ENCODE results near the gene ATG16L2. TPM values are rescaled to one million over a fixed set of nuclear protein-coding genes. Genes with fewer than 3 reads are reported as not detected.
A peak's percentile ranks its signal among the peaks of the same experiment; 100 is the strongest.
"Not testable (repeated sequence)": the region's sequence is repeated elsewhere in the genome, so short reads cannot be mapped to it uniquely, and the experiment has no call there.

Gene ATG16L2
- total and polyA plus RNA-seq, 4 donors = 4.7 to 17.8 (median 7.4) TPM

GRCh38 chr11:72808331-72808798 lies 5.8 kb upstream of the ATG16L2 start:
- no peak overlapping the region for H3K4me3 ChIP-seq (ENCODE audit: low read depth in 1 of 3, low read length in 3 of 3)
- WGBS = 95% methylated on average over 4 of the region's 4 CpGs
- no peaks in the 10 kb centered on the region for H3K36me3 ChIP-seq (ENCODE audit: control insufficient read depth in 4 of 4, insufficient read depth in 3 of 4, low read depth in 1 of 4, low read length in 3 of 4)
- no peak for TF ChIP-seq FOXA2 (IDR thresholded peaks at IDR 0.05)
- TF ChIP-seq, protein P1, sequence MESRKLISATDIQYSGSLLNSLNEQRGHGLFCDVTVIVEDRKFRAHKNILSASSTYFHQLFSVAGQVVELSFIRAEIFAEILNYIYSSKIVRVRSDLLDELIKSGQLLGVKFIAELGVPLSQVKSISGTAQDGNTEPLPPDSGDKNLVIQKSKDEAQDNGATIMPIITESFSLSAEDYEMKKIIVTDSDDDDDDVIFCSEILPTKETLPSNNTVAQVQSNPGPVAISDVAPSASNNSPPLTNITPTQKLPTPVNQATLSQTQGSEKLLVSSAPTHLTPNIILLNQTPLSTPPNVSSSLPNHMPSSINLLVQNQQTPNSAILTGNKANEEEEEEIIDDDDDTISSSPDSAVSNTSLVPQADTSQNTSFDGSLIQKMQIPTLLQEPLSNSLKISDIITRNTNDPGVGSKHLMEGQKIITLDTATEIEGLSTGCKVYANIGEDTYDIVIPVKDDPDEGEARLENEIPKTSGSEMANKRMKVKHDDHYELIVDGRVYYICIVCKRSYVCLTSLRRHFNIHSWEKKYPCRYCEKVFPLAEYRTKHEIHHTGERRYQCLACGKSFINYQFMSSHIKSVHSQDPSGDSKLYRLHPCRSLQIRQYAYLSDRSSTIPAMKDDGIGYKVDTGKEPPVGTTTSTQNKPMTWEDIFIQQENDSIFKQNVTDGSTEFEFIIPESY (IDR thresholded peaks at IDR 0.05) = no peak
- TF ChIP-seq NR2F2 (IDR thresholded peaks at IDR 0.05) = no peak
- no peak for TF ChIP-seq YY1 (IDR thresholded peaks at IDR 0.05)
- no peak for TF ChIP-seq GABPA (IDR thresholded peaks at IDR 0.05 in 1 of 2, conservative IDR thresholded peaks at IDR 0.05 in 1 of 2)
- no peak for TF ChIP-seq EGR1 (IDR thresholded peaks at IDR 0.05; ENCODE audit: low read depth in 2 of 2)
- TF ChIP-seq MAX (IDR thresholded peaks at IDR 0.05) = no peak
- no peak for TF ChIP-seq TAF1 (conservative IDR thresholded peaks at IDR 0.05)
- no peak for TF ChIP-seq FOXA1 (IDR thresholded peaks at IDR 0.05)
- TF ChIP-seq SP1 (IDR thresholded peaks at IDR 0.05) = no peak
- no peak for TF ChIP-seq CTCF (IDR thresholded peaks at IDR 0.05; ENCODE audit: low read depth, low read length, missing input control)
- no peak for TF ChIP-seq RAD21 (IDR thresholded peaks at IDR 0.05)
- TF ChIP-seq, protein P2, sequence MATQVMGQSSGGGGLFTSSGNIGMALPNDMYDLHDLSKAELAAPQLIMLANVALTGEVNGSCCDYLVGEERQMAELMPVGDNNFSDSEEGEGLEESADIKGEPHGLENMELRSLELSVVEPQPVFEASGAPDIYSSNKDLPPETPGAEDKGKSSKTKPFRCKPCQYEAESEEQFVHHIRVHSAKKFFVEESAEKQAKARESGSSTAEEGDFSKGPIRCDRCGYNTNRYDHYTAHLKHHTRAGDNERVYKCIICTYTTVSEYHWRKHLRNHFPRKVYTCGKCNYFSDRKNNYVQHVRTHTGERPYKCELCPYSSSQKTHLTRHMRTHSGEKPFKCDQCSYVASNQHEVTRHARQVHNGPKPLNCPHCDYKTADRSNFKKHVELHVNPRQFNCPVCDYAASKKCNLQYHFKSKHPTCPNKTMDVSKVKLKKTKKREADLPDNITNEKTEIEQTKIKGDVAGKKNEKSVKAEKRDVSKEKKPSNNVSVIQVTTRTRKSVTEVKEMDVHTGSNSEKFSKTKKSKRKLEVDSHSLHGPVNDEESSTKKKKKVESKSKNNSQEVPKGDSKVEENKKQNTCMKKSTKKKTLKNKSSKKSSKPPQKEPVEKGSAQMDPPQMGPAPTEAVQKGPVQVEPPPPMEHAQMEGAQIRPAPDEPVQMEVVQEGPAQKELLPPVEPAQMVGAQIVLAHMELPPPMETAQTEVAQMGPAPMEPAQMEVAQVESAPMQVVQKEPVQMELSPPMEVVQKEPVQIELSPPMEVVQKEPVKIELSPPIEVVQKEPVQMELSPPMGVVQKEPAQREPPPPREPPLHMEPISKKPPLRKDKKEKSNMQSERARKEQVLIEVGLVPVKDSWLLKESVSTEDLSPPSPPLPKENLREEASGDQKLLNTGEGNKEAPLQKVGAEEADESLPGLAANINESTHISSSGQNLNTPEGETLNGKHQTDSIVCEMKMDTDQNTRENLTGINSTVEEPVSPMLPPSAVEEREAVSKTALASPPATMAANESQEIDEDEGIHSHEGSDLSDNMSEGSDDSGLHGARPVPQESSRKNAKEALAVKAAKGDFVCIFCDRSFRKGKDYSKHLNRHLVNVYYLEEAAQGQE (IDR thresholded peaks at IDR 0.05) = no peak
- no peak for TF ChIP-seq HNF4A (conservative IDR thresholded peaks at IDR 0.05)
- no peak for TF ChIP-seq ATF3 (IDR thresholded peaks at IDR 0.05)
- TF ChIP-seq RXRA (IDR thresholded peaks at IDR 0.05) = no peak
- TF ChIP-seq HNF4G (IDR thresholded peaks at IDR 0.05) = no peak
- TF ChIP-seq JUND (IDR thresholded peaks at IDR 0.05) = no peak
- no peaks in the 10 kb centered on the region for H3K27me3 ChIP-seq (ENCODE audit: control insufficient read depth in 4 of 4, insufficient read depth in 4 of 4, low read length in 3 of 4)
- H3K9me3 ChIP-seq (ENCODE audit: control insufficient read depth in 4 of 4, low read length in 3 of 4) = no peaks in the 10 kb centered on the region
- no peak for DNase-seq (ENCODE audit: low spot score)
- peaks cover 4 to 20% (median 15%) of the 10 kb centered on the region in 4 donors for H3K4me1 ChIP-seq (ENCODE audit: control insufficient read depth in 4 of 4, insufficient read depth in 4 of 4, low read length in 3 of 4)
- H3K27ac ChIP-seq (ENCODE audit: low read depth in 1 of 2, low read length in 2 of 2) = peak overlapping the region in 1 of 2 donors; percentile 32
- peak overlapping the region in 1 of 2 donors; percentile 14 for H3K9ac ChIP-seq (ENCODE audit: low read depth in 1 of 2, low read length in 2 of 2)

DNA sequence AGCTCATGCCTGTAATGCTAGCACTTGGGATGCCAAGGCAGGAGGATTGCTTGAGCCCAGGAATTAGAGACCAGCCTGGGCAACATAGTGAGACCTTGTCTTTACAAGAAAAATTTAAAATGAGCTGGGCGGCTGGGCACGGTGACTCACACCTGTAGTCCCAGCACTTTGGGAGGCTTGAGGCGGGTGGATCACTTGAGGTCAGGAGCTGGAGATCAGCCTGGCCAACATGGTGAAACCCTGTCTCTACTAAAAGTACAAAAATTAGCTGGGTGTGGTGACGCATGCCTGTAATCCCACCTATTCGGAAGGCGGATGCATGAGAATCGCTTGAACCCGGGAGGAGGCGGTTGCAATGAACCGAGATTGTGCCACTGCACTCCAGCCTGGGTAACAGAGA lies 2.5 kb upstream of the ATG16L2 start:
- H3K27me3 ChIP-seq (ENCODE audit: control insufficient read depth in 4 of 4, insufficient read depth in 4 of 4, low read length in 3 of 4); H3K4me3 ChIP-seq (ENCODE audit: low read depth in 1 of 3, low read length in 3 of 3); H3K9ac ChIP-seq (ENCODE audit: low read depth in 1 of 2, low read length in 2 of 2); H3K36me3 ChIP-seq (ENCODE audit: control insufficient read depth in 4 of 4, insufficient read depth in 3 of 4, low read depth in 1 of 4, low read length in 3 of 4); H3K27ac ChIP-seq (ENCODE audit: low read depth in 1 of 2, low read length in 2 of 2); H3K9me3 ChIP-seq (ENCODE audit: control insufficient read depth in 4 of 4, low read length in 3 of 4); DNase-seq (ENCODE audit: low spot score): not testable (repeated sequence)
- peaks cover 8 to 34% (median 27%) of the 10 kb centered on the region in 4 donors for H3K4me1 ChIP-seq (ENCODE audit: control insufficient read depth in 4 of 4, insufficient read depth in 4 of 4, low read length in 3 of 4)
- 96% methylated on average over 10 of the region's 10 CpGs for WGBS

Data from liver (tissue), 9 donors.